UCSD-AML1 (cell line): Measurements from ENCODE around the gene ULK1.

Experiments used
- DNase-seq: peaks from one replicate; lab custom pipeline; 2025; ENCODE audit not compliant: unreplicated experiment; lab: John Stamatoyannopoulos, UW

Gene ULK1

DNA sequence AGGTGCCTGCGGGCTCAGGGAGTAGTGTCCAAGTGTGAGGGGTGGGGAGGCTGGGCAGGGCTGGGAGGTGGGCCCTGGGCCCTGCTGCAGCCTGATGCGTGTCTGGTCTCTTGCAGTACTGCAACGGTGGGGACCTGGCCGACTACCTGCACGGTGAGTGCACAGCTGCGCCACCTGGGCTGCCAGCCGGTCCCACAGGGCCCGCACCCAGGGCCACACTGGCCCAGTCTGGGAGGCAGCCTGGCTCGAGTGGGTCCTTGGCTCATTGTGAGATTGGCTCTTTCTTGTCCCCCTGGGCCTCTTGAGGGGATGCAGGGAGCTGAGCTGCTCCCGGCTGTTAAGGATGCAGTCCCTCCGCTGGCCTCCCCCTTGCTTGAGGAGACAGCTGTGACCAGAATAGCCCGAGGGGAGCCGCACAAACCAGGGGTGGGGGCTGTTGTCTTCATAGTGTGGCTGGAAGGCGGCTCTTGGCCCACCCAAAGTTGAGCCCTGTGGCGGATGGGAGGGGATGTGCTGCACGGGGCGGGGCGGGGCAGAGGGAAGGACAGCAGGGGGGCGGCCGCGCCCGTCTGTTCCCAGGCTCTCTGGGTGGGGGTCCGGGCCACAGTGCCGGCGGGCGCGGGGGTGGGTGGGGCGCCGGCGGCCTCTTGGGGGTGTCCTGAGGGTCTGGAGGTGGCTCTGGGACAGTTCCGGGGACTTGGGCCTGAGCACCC, 13.1 kb downstream of the ULK1 start:
- DNase-seq: no peak

DNA sequence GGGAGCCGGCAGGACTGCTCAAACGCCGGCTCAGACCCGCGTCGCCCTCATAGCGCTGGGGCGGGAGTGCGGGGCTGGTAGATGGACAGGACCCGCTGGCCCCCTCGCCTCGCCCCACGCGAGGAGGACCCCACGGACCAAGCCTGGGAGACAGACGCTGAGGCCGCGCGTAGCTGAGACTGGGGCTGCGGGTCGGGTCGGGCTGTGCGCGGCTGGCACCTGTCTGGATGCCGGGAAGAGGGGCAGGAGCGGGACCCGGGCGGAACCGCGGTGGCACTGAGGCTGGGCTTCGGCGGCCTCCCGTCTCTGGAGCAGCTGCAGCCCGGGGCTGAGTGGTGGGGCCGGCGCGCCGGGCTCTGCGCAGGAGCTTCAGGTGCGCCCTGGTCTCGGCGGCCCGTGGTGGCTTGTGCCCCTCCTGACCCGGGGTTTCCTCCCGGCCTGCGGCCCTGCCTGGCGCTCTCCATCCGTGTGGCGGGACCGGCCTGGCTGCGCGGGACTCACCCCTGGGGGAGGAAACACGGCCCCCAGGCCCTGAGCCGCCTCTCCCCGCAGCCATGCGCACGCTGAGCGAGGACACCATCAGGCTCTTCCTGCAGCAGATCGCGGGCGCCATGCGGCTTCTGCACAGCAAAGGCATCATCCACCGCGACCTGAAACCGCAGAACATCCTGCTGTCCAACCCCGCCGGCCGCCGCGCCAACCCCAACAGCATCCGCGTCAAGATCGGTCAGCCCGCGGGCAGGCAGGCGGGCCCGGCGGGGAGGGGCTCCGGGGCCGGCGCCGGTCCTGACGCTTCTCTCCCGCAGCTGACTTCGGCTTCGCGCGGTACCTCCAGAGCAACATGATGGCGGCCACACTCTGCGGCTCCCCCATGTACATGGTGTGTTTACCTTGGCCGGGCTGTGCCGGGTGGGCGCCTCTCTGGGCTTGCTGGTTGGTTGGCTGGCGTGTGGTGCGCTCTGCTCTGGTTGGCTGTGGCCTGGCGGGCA, 14.0 kb downstream of the ULK1 start:
- no peak for DNase-seq

DNA sequence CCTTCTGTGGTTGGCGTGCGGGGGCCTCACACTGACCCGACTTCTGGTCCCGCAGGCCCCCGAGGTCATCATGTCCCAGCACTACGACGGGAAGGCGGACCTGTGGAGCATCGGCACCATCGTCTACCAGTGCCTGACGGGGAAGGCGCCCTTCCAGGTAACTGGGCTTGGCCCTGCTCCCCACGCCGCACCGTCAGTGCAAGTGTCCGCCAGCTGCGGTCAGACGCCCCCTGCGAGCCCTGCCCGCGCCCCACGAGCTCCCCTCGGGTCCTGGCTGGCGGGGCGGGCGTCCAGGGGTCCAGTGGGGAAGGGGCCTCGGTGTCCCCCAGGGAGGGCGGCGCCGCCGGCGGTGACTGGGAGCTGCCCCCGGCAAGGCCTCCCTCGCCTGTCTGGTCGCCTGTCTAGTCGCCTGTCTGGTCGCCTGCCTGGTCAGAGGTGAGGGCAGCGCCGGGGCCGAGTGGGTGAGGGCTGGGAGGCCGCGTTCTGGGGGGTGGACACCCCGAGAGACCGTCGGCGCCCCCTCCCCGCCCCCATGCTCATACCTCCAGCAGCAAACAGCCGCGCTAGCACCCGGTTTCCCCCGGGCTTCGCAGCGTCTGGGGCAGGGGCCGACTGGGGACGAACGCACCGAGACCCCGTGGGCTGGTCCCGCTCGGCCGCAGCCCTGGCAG, 14.8 kb downstream of the ULK1 start:
- no peak for DNase-seq

DNA sequence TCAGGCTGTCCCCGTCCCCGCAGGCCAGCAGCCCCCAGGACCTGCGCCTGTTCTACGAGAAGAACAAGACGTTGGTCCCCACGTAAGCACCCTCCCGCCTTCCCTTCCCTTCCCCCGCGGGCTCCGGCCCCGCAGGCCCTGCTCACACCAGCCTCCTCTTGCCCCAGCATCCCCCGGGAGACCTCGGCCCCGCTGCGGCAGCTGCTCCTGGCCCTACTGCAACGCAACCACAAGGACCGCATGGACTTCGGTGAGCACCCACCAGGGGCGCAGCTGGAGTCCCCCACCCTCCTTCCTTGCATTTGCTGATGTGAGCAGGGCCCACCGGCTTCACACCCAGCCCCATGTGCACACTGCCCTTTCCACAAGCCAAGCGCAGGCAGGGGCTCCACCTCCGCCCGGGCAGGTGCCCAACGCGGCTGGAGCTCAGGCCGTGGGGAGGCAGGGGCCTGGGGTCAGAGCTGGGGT, 15.4 kb downstream of the ULK1 start:
- DNase-seq: no peak

DNA sequence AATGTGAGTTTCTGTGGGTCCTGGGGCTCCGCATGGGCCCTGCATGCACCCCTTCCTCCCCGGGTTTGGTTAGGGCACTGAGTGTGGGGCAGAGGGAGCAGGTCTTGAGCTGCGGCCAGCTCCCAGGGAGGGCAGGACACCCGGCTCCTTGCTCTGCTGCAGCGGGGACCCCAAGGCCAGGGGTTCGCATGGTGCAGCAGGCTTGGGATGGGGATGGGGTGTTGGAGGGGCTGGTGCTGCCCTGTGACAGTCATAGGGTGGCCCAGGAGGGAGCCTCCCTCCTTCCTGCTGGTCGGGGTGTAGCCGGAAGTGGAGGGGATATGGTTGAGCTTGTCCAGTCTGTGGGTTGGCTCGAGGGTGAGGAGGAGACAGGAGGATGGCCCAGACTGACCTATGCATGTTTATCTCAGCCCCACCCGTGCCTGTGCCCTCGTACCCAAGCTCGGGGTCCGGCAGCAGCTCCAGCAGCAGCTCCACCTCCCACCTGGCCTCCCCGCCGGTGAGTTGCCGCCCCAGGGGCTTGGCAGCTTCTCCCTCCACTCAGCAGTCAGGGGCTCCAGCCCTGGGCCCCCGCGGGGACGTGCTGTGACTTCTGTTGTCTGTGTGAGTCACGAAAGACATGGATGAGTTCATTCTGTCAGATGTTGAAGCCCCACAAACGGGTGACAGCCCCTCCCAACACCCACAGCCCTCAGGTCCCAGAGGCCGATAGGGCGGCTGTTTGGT, 16.0 kb downstream of the ULK1 start:
- no peak for DNase-seq

DNA sequence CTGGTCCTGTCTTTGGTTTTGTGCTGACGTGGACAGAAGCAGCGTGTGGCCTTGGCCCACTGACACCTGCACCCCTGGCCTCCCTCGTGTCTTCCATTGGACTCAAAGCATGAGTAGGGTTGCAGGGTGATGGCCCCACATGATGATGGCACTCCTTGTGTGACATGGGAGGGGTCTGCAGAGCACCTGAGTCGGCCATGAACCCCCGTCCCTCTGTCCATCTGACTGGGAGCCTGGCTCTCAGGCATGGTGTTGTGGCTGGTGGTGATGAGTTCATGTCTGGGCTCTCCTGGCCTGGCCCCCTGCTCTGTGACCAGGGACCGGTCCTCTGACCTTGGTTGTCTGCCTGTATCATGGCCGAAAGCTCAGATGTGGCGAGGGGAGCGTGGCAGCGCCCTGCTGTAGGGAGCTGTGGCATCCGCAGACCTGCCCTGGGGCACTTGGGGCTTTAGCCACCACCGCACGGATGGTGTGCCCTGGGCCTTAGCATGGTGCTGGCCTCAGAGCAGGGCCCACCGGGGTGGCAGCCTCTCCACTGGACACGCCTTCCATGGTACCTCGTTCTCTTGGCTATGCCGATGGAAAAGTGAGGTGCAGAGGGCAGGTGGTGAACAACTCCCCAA, 16.7 kb downstream of the ULK1 start:
- no peak for DNase-seq

DNA sequence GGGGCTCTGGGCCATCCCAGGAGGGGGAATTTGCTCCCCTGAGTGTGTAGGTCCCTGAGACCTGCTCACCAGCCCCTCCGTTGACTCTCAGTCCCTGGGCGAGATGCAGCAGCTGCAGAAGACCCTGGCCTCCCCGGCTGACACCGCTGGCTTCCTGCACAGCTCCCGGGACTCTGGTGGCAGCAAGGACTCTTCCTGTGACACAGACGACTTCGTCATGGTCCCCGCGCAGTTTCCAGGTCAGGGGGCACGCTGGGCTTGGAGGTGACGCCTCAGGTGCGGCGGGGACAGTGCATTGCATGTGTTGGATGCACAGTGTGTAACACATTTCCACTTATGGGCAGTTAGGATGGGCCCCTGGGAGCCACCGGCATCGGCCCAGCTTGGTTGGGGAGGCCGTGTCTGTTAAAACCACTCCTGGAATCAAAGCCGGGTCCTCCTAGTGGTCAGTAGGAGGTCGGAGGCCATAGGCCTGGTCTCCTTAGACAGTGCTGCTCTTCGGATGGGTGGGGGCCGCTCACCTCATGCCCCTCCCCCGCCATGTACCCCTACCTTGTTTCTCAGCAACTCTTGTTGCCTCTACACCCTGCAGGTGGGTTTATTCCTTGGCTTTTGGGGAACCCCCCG, 17.5 kb downstream of the ULK1 start:
- no peak for DNase-seq

DNA sequence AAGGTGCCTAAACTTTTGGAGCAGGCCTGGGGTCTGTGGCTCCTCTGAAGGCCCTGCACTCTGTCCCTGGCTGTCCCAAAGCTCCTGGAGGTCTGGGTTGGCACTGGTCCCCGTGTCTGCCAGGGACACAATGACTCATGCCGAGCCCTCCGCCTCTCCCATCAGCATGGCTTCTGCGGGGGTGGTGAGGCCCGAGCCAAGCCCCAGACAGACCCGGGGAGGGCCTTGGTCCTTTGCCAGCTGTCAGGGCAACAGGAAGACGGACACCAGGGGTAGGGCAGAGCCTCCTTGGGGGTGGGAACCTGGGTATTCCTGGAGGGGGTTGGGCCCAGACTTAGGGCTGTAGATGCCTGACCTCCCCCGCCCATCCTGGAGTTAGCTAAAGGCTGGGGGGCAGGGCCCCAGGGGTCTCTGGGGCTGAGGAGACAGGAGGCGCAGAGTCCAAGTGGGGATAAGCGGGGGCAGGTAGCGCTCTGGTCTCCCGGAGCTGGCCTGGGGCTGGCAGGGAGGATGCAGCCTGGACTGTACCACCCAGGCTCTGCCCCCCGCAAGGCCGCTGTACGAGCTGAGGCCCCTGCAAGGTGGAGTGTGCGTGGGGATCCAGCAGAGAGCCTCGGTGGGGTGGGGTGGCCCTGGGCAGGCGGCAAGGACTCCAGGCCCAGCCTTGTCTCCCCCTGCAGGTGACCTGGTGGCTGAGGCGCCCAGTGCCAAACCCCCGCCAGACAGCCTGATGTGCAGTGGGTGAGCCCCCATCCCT, 18.3 kb downstream of the ULK1 start:
- no peak for DNase-seq

DNA sequence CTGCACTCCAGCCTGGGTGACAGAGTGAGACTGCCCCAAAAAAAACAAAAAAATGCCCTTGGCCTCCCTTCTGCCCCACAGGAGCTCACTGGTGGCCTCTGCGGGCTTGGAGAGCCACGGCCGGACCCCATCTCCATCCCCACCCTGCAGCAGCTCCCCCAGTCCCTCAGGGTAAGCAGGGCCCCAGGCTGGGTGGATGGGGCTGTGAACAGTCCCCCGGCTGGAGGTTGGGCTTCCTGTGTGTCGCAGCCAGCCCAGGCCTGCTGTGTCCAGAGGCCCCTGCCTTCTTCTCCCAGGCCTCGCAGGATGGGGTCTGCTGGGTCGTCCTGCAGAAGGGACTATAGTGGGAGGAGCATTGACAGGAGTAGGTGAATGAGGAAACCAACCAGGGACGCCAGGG, 19.2 kb downstream of the ULK1 start:
- DNase-seq: no peak

DNA sequence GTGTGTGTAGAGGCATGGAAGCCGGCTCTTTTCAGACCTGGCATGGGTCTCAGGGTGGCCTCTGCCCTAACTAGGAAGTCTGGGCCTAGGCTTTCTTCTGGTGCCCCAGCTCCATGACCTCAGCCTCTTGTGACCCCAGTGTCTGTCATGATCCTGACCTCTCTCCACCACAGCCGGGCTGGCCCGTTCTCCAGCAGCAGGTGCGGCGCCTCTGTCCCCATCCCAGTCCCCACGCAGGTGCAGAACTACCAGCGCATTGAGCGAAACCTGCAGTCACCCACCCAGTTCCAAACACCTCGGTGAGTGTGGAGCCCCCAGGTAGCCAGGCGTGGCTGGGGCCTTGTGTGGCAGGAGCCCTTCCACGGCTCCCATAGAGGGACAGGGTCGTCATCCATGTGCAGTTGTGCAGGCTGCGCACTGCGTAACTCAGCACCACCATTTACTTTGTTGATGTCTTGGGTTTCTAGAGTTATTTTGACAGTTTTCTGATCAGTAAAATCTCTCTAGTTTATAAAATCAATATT, 19.8 kb downstream of the ULK1 start:
- DNase-seq: no peak

DNA sequence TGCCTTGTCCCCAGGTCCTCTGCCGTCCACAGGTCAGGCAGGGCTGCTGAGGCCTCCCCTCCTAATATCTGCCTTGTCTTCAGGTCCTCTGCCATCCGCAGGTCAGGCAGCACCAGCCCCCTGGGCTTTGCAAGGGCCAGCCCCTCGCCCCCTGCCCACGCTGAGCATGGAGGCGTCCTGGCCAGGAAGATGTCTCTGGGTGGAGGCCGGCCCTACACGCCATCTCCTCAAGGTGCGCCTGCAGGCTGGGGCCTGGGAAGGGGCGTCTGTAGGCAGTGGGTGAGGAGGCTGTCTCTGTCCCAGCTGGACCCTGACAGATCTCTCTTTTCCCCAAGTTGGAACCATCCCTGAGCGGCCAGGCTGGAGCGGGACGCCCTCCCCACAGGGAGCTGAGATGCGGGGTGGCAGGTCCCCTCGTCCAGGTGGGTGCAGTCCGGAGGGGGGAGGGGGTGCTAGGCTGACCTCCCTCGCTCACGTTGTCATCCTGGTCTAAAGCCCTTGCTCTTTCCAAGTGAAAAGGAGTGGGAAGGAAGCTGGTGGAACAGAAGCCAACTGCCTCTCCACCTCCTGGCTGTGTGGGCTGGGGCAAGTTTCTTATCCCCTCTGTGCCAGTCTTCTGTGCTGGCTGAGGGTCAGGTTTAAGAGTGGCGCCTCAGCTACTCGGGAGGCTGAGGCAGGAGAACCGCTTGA, 20.7 kb downstream of the ULK1 start:
- no peak for DNase-seq

DNA sequence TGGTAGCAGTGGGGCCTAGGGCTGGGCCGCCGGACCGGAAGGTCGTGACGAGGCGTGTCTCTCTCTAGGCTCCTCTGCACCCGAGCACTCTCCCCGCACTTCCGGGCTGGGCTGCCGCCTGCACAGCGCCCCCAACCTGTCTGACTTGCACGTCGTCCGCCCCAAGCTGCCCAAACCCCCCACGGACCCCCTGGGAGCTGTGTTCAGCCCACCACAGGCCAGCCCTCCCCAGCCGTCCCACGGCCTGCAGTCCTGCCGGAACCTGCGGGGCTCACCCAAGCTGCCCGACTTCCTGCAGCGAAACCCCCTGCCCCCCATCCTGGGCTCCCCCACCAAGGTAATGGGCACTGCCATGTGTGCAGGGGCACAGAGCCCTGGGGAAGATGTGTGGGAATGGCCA, 21.4 kb downstream of the ULK1 start:
- DNase-seq: no peak

DNA sequence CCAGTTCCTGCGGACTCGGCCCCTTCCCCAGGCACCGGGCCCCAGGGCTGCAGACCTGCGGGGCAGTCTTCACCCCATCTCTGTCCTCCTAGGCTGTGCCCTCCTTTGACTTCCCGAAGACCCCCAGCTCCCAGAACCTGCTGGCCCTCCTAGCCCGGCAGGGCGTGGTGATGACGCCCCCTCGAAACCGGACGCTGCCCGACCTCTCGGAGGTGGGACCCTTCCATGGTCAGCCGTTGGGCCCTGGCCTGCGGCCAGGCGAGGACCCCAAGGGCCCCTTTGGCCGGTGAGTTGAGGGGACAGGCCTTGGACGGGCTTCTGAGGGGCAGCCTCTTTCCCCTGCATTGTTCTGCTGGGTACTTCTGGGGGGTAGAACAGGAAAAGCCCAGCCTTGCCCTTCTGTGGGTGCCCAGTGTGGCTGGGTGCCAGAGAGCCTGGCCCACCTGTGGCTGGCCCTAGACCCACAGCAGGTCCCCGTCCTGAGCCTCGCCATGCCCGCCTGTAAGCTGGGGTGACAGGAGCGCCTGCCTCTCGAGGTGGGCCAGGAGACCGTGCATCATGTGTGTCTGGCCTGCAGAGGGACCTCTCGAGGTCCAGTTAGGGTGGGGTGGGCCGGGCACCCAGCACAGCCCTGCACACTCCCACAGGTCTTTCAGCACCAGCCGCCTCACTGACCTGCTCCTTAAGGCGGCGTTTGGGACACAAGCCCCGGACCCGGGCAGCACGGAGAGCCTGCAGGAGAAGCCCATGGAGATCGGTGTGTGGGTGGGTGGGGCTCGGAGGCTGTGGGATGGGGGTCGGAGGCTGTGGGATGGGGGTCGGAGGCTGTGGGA, 22.1 kb downstream of the ULK1 start:
- no peak for DNase-seq

DNA sequence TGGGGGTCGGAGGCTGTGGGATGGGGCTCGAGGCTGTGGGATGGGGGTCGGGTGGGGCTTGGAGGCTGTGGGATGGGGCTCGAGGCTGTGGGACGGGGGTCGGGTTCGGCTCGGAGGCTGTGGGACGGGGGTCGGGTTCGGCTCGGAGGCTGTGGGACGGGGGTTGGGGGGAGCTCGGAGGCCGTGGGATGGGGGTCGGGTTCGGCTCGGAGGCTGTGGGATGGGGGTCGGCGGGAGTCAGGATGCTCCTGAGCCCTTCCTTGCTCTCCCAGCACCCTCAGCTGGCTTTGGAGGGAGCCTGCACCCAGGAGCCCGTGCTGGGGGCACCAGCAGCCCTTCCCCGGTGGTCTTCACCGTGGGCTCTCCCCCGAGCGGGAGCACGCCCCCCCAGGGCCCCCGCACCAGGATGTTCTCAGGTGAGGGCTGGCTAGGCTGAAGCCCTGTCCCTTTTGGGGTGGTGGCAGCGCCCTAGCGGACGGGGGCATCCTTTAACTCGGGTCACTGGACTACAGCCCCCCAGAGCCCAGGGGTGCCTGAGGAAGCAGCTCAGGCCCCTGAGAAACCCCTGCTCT, 22.8 kb downstream of the ULK1 start:
- no peak for DNase-seq

DNA sequence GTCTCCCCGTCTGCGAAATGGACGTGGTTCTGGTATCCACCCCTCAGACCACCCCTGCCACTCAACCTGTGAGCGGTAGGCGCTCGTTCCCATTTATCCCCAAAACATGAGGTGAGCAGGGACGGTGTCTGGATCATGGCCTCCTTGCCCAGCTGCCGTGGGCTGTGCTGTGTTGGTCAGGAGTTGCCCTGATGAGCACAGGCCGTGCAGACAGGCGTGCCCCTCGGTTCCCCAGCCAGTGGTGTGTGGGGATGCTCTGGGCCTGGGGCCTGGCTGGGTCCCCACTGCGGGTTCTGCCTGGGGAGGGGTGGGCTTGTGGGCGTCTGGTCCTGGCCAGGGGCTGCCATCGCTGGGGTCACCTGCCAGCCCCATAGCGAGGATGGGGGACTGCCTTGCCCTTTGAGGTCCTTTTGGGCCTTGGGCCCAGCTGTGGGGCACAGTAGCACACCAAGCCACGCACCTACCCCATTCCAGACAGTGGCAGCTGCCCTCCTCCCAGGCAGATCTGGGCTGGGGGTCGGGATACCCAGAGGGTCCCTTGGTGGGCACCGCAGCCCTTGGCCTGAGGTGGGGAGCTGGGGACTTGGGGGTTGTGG, 23.4 kb downstream of the ULK1 start:
- no peak for DNase-seq

DNA sequence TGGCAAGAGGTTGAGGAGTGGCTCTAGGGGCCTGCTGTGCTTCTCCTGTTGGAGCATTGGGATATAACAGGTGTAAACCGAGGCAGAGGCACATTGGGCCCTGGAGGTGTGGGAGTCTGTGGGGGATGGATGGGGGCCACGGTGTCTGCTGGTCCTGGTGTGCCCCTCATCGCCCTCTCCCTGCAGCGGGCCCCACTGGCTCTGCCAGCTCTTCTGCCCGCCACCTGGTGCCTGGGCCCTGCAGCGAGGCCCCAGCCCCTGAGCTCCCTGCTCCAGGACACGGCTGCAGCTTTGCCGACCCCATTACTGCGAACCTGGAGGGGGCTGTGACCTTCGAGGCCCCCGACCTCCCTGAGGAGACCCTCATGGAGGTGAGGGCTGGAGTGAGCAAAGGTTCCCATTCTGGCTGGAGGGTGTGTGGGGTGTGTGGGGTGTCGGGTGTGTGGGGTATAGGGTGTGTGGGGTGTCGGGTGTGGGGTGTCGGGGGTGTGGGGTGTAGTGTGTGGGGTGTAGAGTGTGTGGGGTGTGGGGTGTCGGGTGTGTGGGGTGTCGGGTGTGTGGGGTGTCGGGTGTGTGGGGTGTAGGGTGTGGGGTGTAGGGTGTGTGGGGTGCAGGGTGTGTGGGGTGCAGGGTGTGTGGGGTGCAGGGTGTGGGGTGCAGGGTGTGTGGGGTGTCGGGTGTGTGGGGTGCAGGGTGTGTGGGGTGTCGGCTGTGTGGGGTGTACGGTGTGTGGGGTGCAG, 24.1 kb downstream of the ULK1 start:
- no peak for DNase-seq
